HG02852 (cell line): ENCODE results near the gene SLC9A1.
"Not testable (repeated sequence)": the region's sequence is repeated elsewhere in the genome, so short reads cannot be mapped to it uniquely, and the experiment has no call there.

Source experiments
- ATAC-seq: cut with Tn5 transposase; IDR thresholded peaks from one replicate; pipeline ENCODE4 v1.9.1; 2021; ENCODE audit warnings: mild to moderate bottlenecking, moderate library complexity; ENCODE audit not compliant: unreplicated experiment

Gene SLC9A1

GRCh38 chr1:27154991-27155781, at the start of gene SLC9A1:
Gene SLC9A1, minus strand, starts transcription at chr1:27155125. Its CDS starts 791 bp downstream, at chr1:27154334.
- peak; percentile 88 for ATAC-seq

- no peak for ATAC-seq
These were observed 49.0 kb upstream of the SLC9A1 start for GRCh38 chr1:27203946-27204345.

- no peak for ATAC-seq
These were observed 46.4 kb upstream of the SLC9A1 start for GRCh38 chr1:27201295-27201694.

- ATAC-seq = no peak
These were observed 38.3 kb upstream of the SLC9A1 start for GRCh38 chr1:27193194-27193593.

- no peak for ATAC-seq
These were observed 37.2 kb upstream of the SLC9A1 start for GRCh38 chr1:27192039-27192529.

GRCh38 chr1:27184665-27185064, 29.7 kb upstream of the SLC9A1 start:
- ATAC-seq = not testable (repeated sequence)

- no peak for ATAC-seq
These were observed 25.1 kb upstream of the SLC9A1 start for GRCh38 chr1:27179979-27180378.

GRCh38 chr1:27179379-27179778, 24.5 kb upstream of the SLC9A1 start:
- no peak for ATAC-seq

- no peak for ATAC-seq
These were observed 22.0 kb upstream of the SLC9A1 start for GRCh38 chr1:27176954-27177353.

GRCh38 chr1:27176323-27176722, 21.4 kb upstream of the SLC9A1 start:
- no peak for ATAC-seq

GRCh38 chr1:27172992-27173391, 18.1 kb upstream of the SLC9A1 start:
- not testable (repeated sequence) for ATAC-seq

- ATAC-seq = no peak
These were observed 12.0 kb upstream of the SLC9A1 start for GRCh38 chr1:27166929-27167328.

GRCh38 chr1:27166351-27166802, 11.5 kb upstream of the SLC9A1 start:
- no peak for ATAC-seq

GRCh38 chr1:27163093-27163492, 8.2 kb upstream of the SLC9A1 start:
- no peak for ATAC-seq

GRCh38 chr1:27162090-27162489, 7.2 kb upstream of the SLC9A1 start:
- ATAC-seq = no peak

- peak; percentile 52 for ATAC-seq
These were observed 6.7 kb upstream of the SLC9A1 start for GRCh38 chr1:27161594-27161993.

GRCh38 chr1:27157194-27157593, 2.3 kb upstream of the SLC9A1 start:
- no peak for ATAC-seq

GRCh38 chr1:27154469-27154990, 395 bp downstream of the SLC9A1 start:
- ATAC-seq = peak; percentile 9

GRCh38 chr1:27153927-27154358, 982 bp downstream of the SLC9A1 start:
- no peak for ATAC-seq

GRCh38 chr1:27153549-27153886, 1.4 kb downstream of the SLC9A1 start:
- ATAC-seq = no peak

- no peak for ATAC-seq
These were observed 1.9 kb downstream of the SLC9A1 start for GRCh38 chr1:27152829-27153548.
